SK-N-MC (cell line): ENCODE results near the gene WASL.
A peak's percentile ranks its signal among the peaks of the same experiment; 100 is the strongest.
"Not testable (repeated sequence)": the region's sequence is repeated elsewhere in the genome, so short reads cannot be mapped to it uniquely, and the experiment has no call there.

Source experiments
- DNase-seq: peaks from one replicate; pipeline ENCODE4 v3.0.0-alpha.2; 2011; ENCODE audit warnings: low read depth, low spot score
- H3K27ac ChIP-seq: fragments of 200-600 bp; sonication (generic); 2 replicates; pipeline ENCODE4 v1.5.1; 2016; ENCODE audit warnings: mixed run types
- H3K36me3 ChIP-seq: fragments of 200-600 bp; sonication (generic); 2 replicates; pipeline ENCODE4 v1.6.1; 2017; ENCODE audit warnings: antibody characterized with exemption, low read length, mixed read lengths; ENCODE audit not compliant: insufficient read depth
- H3K4me3 ChIP-seq: fragments of 200-600 bp; sonication (generic); 2 replicates; pipeline ENCODE4 v1.5.1; 2016
- H3K9ac ChIP-seq: fragments of 200-600 bp; sonication (generic); 2 replicates; pipeline ENCODE4 v1.8.0; 2017; ENCODE audit warnings: mixed run types, mixed read lengths; ENCODE audit not compliant: insufficient read length
- H3K9me3 ChIP-seq: fragments of 200-600 bp; sonication (generic); 2 replicates; pipeline ENCODE4 v1.6.1; 2017; ENCODE audit warnings: low read depth, mild to moderate bottlenecking, antibody characterized with exemption, low read length, moderate library complexity, mixed read lengths
- EZH2 ChIP-seq: fragments of 200-600 bp; sonication (generic); IDR thresholded peaks from one replicate; pipeline ENCODE4 v1.6.1; 2017; ENCODE audit warnings: antibody characterized with exemption
- FOXP2 ChIP-seq: optimal IDR thresholded peaks from 2 replicates; pipeline ENCODE3; 2011; ENCODE audit warnings: mild to moderate bottlenecking, moderate library complexity; ENCODE audit not compliant: insufficient read depth; ENCODE audit errors: extremely low read length, control extremely low read depth
- POLR2AphosphoS5 ChIP-seq: IDR thresholded peaks from 2 replicates; pipeline ENCODE4 v1.6.1; 2012; ENCODE audit warnings: mild to moderate bottlenecking, low read depth, low read length, borderline replicate concordance

WASL gene

GRCh38 chr7:123789206-123789784 is 40.5 kb upstream of the WASL start:
- H3K4me3 ChIP-seq: no peak overlapping the region
- no peaks in the 10 kb centered on the region for H3K36me3 ChIP-seq
- DNase-seq: no peak
- TF ChIP-seq FOXP2 (no peak), POLR2AphosphoS5 (no peak), EZH2 (no peak)
- no peaks in the 10 kb centered on the region for H3K9me3 ChIP-seq
- no peak overlapping the region for H3K9ac ChIP-seq
- H3K27ac ChIP-seq: no peak overlapping the region

- DNase-seq: no peak
- no peak overlapping the region for H3K4me3 ChIP-seq
- H3K36me3 ChIP-seq: no peaks in the 10 kb centered on the region
- no peaks in the 10 kb centered on the region for H3K9me3 ChIP-seq
- H3K9ac ChIP-seq: no peak overlapping the region
- TF ChIP-seq EZH2 (no peak), POLR2AphosphoS5 (no peak), FOXP2 (no peak)
- H3K27ac ChIP-seq: no peak overlapping the region; the same call in 1 of the 2 replicates
These were observed 39.8 kb upstream of the WASL start for GRCh38 chr7:123788584-123788983.

- H3K9me3 ChIP-seq: no peaks in the 10 kb centered on the region
- 0 out of 2 replicates have a peak overlapping the region, but pooled peaks have one; percentile 2 for H3K27ac ChIP-seq
These were observed 38.6 kb upstream of the WASL start for GRCh38 chr7:123787220-123788007.

GRCh38 chr7:123784263-123784662 is 35.5 kb upstream of the WASL start:
- DNase-seq: no peak
- H3K9me3 ChIP-seq: no peaks in the 10 kb centered on the region
- TF ChIP-seq EZH2: no peak
- no peak for TF ChIP-seq FOXP2
- no peak for TF ChIP-seq POLR2AphosphoS5
- no peak overlapping the region for H3K4me3 ChIP-seq
- H3K9ac ChIP-seq: no peak overlapping the region
- H3K36me3 ChIP-seq: no peaks in the 10 kb centered on the region
- H3K27ac ChIP-seq: no peak overlapping the region

More at GRCh38 chr7:123787220-123788007, 38.6 kb upstream of the WASL start:
- Histone ChIP-seq H3K9ac (no peak overlapping the region), H3K4me3 (no peak overlapping the region), H3K36me3 (no peaks in the 10 kb centered on the region)
- TF ChIP-seq POLR2AphosphoS5: no peak
- no peak for TF ChIP-seq EZH2
- TF ChIP-seq FOXP2: no peak
- DNase-seq: peak; percentile 56

GRCh38 chr7:123783820-123784219 is 35.0 kb upstream of the WASL start:
- Histone ChIP-seq H3K4me3 (no peak overlapping the region), H3K36me3 (no peaks in the 10 kb centered on the region), H3K9me3 (no peaks in the 10 kb centered on the region), H3K9ac (no peak overlapping the region), H3K27ac (no peak overlapping the region)
- DNase-seq: no peak
- TF ChIP-seq EZH2 (no peak), FOXP2 (no peak), POLR2AphosphoS5 (no peak)

- Histone ChIP-seq H3K9me3 (no peaks in the 10 kb centered on the region), H3K36me3 (no peaks in the 10 kb centered on the region), H3K9ac (no peak overlapping the region), H3K27ac (no peak overlapping the region), H3K4me3 (no peak overlapping the region)
- DNase-seq: no peak
- TF ChIP-seq FOXP2 (no peak), EZH2 (no peak), POLR2AphosphoS5 (no peak)
These were observed 33.4 kb upstream of the WASL start for GRCh38 chr7:123782071-123782798.

GRCh38 chr7:123780472-123780871 is 31.7 kb upstream of the WASL start:
- H3K9me3 ChIP-seq, H3K27ac ChIP-seq, H3K4me3 ChIP-seq, H3K9ac ChIP-seq, DNase-seq, H3K36me3 ChIP-seq: not testable (repeated sequence)

GRCh38 chr7:123774496-123774895 is 25.7 kb upstream of the WASL start:
- no peaks in the 10 kb centered on the region for H3K36me3 ChIP-seq
- TF ChIP-seq POLR2AphosphoS5 (no peak), EZH2 (no peak), FOXP2 (no peak)
- H3K4me3 ChIP-seq: no peak overlapping the region
- no peak overlapping the region for H3K27ac ChIP-seq
- H3K9ac ChIP-seq: no peak overlapping the region
- H3K9me3 ChIP-seq: no peaks in the 10 kb centered on the region
- DNase-seq: no peak

- DNase-seq: no peak
- H3K9me3 ChIP-seq: no peaks in the 10 kb centered on the region
- TF ChIP-seq EZH2 (no peak), POLR2AphosphoS5 (no peak), FOXP2 (no peak)
These were observed 24.7 kb upstream of the WASL start for GRCh38 chr7:123773481-123773880.

More at GRCh38 chr7:123773481-123773880, 24.7 kb upstream of the WASL start:
- no peak overlapping the region for H3K9ac ChIP-seq
- H3K36me3 ChIP-seq: no peaks in the 10 kb centered on the region
- H3K27ac ChIP-seq: no peak overlapping the region
- no peak overlapping the region for H3K4me3 ChIP-seq
